ENCODE results near the gene NEMP1.
"Not testable (repeated sequence)": the region's sequence is repeated elsewhere in the genome, so short reads cannot be mapped to it uniquely, and the experiment has no call there.

NEMP1 gene

GRCh38 chr12:57058454-57058853, 20.1 kb downstream of the NEMP1 start:
- H3K4me1 ChIP-seq (ENCODE audit: control insufficient read depth in 1 of 2, insufficient read depth in 1 of 2, low read depth in 1 of 2, low read length in 1 of 2): peaks cover 5 to 9% of the 10 kb centered on the region in 2 experiments
- no peaks in the 10 kb centered on the region for H3K9me3 ChIP-seq
- TF ChIP-seq, protein P1, sequence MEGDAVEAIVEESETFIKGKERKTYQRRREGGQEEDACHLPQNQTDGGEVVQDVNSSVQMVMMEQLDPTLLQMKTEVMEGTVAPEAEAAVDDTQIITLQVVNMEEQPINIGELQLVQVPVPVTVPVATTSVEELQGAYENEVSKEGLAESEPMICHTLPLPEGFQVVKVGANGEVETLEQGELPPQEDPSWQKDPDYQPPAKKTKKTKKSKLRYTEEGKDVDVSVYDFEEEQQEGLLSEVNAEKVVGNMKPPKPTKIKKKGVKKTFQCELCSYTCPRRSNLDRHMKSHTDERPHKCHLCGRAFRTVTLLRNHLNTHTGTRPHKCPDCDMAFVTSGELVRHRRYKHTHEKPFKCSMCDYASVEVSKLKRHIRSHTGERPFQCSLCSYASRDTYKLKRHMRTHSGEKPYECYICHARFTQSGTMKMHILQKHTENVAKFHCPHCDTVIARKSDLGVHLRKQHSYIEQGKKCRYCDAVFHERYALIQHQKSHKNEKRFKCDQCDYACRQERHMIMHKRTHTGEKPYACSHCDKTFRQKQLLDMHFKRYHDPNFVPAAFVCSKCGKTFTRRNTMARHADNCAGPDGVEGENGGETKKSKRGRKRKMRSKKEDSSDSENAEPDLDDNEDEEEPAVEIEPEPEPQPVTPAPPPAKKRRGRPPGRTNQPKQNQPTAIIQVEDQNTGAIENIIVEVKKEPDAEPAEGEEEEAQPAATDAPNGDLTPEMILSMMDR (IDR thresholded peaks at IDR 0.05): no peak
- H3K36me3 ChIP-seq: peaks cover 38% of the 10 kb centered on the region
- no peak overlapping the region for H3K4me3 ChIP-seq (ENCODE audit: low read depth in 1 of 2, low read length in 1 of 2)
- H3K27ac ChIP-seq: no peak overlapping the region
- no peaks in the 10 kb centered on the region for H3K27me3 ChIP-seq

GRCh38 chr12:57057067-57057751, 21.4 kb downstream of the NEMP1 start:
- Histone ChIP-seq H3K36me3 (peaks cover 38% of the 10 kb centered on the region), H3K4me1 (ENCODE audit: control insufficient read depth in 1 of 2, insufficient read depth in 1 of 2, low read depth in 1 of 2, low read length in 1 of 2) (peaks cover 5 to 9% of the 10 kb centered on the region in 2 experiments), H3K4me3 (ENCODE audit: low read depth in 1 of 2, low read length in 1 of 2) (no peak overlapping the region), H3K9me3 (no peaks in the 10 kb centered on the region), H3K27me3 (no peaks in the 10 kb centered on the region), H3K27ac (no peak overlapping the region)
- TF ChIP-seq, protein P1 (IDR thresholded peaks at IDR 0.05): no peak

DNA sequence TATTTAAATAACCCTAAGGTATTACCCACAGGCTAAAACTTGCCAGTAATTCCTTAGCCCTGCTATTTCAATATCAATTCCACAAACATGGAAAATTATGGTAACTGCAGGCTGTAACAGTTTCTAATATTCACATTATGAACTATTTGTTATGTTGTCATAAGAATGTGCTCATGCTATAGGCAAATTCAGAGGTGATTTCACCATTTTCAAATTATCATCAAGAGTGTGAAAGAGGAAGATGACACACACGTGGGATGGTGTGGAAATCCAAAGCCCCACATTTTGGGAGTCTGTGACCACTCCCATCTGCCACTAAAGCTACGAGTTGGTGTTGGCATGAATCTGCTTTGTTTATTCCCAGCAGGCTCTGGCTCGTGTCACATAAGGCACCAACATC, 22.8 kb downstream of the NEMP1 start:
- Histone ChIP-seq H3K4me1 (ENCODE audit: control insufficient read depth in 1 of 2, insufficient read depth in 1 of 2, low read depth in 1 of 2, low read length in 1 of 2) (peaks cover 5 to 9% of the 10 kb centered on the region in 2 experiments), H3K27ac (no peak overlapping the region), H3K9me3 (no peaks in the 10 kb centered on the region), H3K4me3 (ENCODE audit: low read depth in 1 of 2, low read length in 1 of 2) (no peak overlapping the region), H3K36me3 (peaks cover 38% of the 10 kb centered on the region), H3K27me3 (no peaks in the 10 kb centered on the region)
- TF ChIP-seq, protein P1 (IDR thresholded peaks at IDR 0.05): no peak

GRCh38 chr12:57053901-57054300, 24.7 kb downstream of the NEMP1 start:
- not testable (repeated sequence) for H3K9me3 ChIP-seq; H3K4me3 ChIP-seq (ENCODE audit: low read depth in 1 of 2, low read length in 1 of 2); H3K27ac ChIP-seq; H3K27me3 ChIP-seq
- Histone ChIP-seq H3K36me3 (peaks cover 20% of the 10 kb centered on the region), H3K4me1 (ENCODE audit: control insufficient read depth in 1 of 2, insufficient read depth in 1 of 2, low read depth in 1 of 2, low read length in 1 of 2) (peaks cover 17 to 21% of the 10 kb centered on the region in 2 experiments)

GRCh38 chr12:57053146-57053545, 25.4 kb downstream of the NEMP1 start:
- H3K27me3 ChIP-seq; H3K4me3 ChIP-seq (ENCODE audit: low read depth in 1 of 2, low read length in 1 of 2); H3K9me3 ChIP-seq: not testable (repeated sequence)

GRCh38 chr12:57051011-57051410, 27.6 kb downstream of the NEMP1 start:
- TF ChIP-seq, protein P1 (IDR thresholded peaks at IDR 0.05): no peak

More at GRCh38 chr12:57053146-57053545, 25.4 kb downstream of the NEMP1 start:
- Histone ChIP-seq H3K36me3 (peaks cover 15% of the 10 kb centered on the region), H3K4me1 (ENCODE audit: control insufficient read depth in 1 of 2, insufficient read depth in 1 of 2, low read depth in 1 of 2, low read length in 1 of 2) (peaks cover 25 to 29% of the 10 kb centered on the region in 2 experiments)
- not testable (repeated sequence) for H3K27ac ChIP-seq

More at GRCh38 chr12:57051011-57051410, 27.6 kb downstream of the NEMP1 start:
- no peaks in the 10 kb centered on the region for H3K27me3 ChIP-seq
- H3K4me3 ChIP-seq (ENCODE audit: low read depth in 1 of 2, low read length in 1 of 2): no peak overlapping the region
- H3K27ac ChIP-seq: no peak overlapping the region
- H3K36me3 ChIP-seq: no peaks in the 10 kb centered on the region
- H3K9me3 ChIP-seq: no peaks in the 10 kb centered on the region
- H3K4me1 ChIP-seq (ENCODE audit: control insufficient read depth in 1 of 2, insufficient read depth in 1 of 2, low read depth in 1 of 2, low read length in 1 of 2): peaks cover 46 to 49% of the 10 kb centered on the region in 2 experiments

Data from neutrophil (primary cell).